Measurements from ENCODE around the gene PPP2R5B. TPM values are rescaled to one million over a fixed set of nuclear protein-coding genes. Genes with fewer than 3 reads are reported as not detected.

The PPP2R5B gene
- total RNA-seq, 1 donor from 2014 or later, result 26.9 TPM

GRCh38 chr11:64913171-64913727 is 11.2 kb upstream of the PPP2R5B start:
- H3K27me3 ChIP-seq (ENCODE audit: control insufficient read depth, insufficient read depth, low read length), result no peaks in the 10 kb centered on the region
- no peak for DNase-seq (ENCODE audit: low read depth)
- TF ChIP-seq, protein P1, sequence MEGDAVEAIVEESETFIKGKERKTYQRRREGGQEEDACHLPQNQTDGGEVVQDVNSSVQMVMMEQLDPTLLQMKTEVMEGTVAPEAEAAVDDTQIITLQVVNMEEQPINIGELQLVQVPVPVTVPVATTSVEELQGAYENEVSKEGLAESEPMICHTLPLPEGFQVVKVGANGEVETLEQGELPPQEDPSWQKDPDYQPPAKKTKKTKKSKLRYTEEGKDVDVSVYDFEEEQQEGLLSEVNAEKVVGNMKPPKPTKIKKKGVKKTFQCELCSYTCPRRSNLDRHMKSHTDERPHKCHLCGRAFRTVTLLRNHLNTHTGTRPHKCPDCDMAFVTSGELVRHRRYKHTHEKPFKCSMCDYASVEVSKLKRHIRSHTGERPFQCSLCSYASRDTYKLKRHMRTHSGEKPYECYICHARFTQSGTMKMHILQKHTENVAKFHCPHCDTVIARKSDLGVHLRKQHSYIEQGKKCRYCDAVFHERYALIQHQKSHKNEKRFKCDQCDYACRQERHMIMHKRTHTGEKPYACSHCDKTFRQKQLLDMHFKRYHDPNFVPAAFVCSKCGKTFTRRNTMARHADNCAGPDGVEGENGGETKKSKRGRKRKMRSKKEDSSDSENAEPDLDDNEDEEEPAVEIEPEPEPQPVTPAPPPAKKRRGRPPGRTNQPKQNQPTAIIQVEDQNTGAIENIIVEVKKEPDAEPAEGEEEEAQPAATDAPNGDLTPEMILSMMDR (IDR thresholded peaks at IDR 0.05; ENCODE audit: insufficient read depth, low read length, poor library complexity, severe bottlenecking), result no peak
- no peak overlapping the region for H3K4me3 ChIP-seq (ENCODE audit: low read depth, low read length)
- peaks cover 1% of the 10 kb centered on the region for H3K36me3 ChIP-seq (ENCODE audit: control insufficient read depth, insufficient read depth, low read length)

GRCh38 chr11:64914123-64914522 is 10.4 kb upstream of the PPP2R5B start:
- DNase-seq (ENCODE audit: low read depth), result no peak
- TF ChIP-seq, protein P1 (IDR thresholded peaks at IDR 0.05; ENCODE audit: insufficient read depth, low read length, poor library complexity, severe bottlenecking), result no peak
- peaks cover 1% of the 10 kb centered on the region for H3K36me3 ChIP-seq (ENCODE audit: control insufficient read depth, insufficient read depth, low read length)
- H3K4me3 ChIP-seq (ENCODE audit: low read depth, low read length), result no peak overlapping the region
- no peaks in the 10 kb centered on the region for H3K27me3 ChIP-seq (ENCODE audit: control insufficient read depth, insufficient read depth, low read length)

GRCh38 chr11:64915376-64915887 is 9.1 kb upstream of the PPP2R5B start:
- Histone ChIP-seq H3K27me3 (ENCODE audit: control insufficient read depth, insufficient read depth, low read length) (no peaks in the 10 kb centered on the region), H3K36me3 (ENCODE audit: control insufficient read depth, insufficient read depth, low read length) (peaks cover 1% of the 10 kb centered on the region), H3K4me3 (ENCODE audit: low read depth, low read length) (no peak overlapping the region)
- TF ChIP-seq, protein P1 (IDR thresholded peaks at IDR 0.05; ENCODE audit: insufficient read depth, low read length, poor library complexity, severe bottlenecking), result no peak
- no peak for DNase-seq (ENCODE audit: low read depth)

GRCh38 chr11:64916040-64916774 is 8.3 kb upstream of the PPP2R5B start:
- Histone ChIP-seq H3K36me3 (ENCODE audit: control insufficient read depth, insufficient read depth, low read length) (peaks cover 1% of the 10 kb centered on the region), H3K27me3 (ENCODE audit: control insufficient read depth, insufficient read depth, low read length) (no peaks in the 10 kb centered on the region), H3K4me3 (ENCODE audit: low read depth, low read length) (peak overlapping the region; percentile 56)
- no peak for DNase-seq (ENCODE audit: low read depth)
- TF ChIP-seq, protein P1 (IDR thresholded peaks at IDR 0.05; ENCODE audit: insufficient read depth, low read length, poor library complexity, severe bottlenecking), result no peak

GRCh38 chr11:64916775-64917662 is 7.5 kb upstream of the PPP2R5B start, which contains the start of gene ATG2A:
Gene ATG2A (minus strand): TSS chr11:64917209. CDS start chr11:64917135, 74 bp downstream.
- peak; percentile 99 for DNase-seq (ENCODE audit: low read depth)
- TF ChIP-seq, protein P1 (IDR thresholded peaks at IDR 0.05; ENCODE audit: insufficient read depth, low read length, poor library complexity, severe bottlenecking), result no peak
- no peaks in the 10 kb centered on the region for H3K27me3 ChIP-seq (ENCODE audit: control insufficient read depth, insufficient read depth, low read length)
- H3K4me3 ChIP-seq (ENCODE audit: low read depth, low read length), result peak within 1 kb of the TSS; percentile 56
- H3K36me3 ChIP-seq (ENCODE audit: control insufficient read depth, insufficient read depth, low read length), result peaks cover 1% of the 10 kb centered on the region
